Measurements from ENCODE around the gene RPS19. TPM values are rescaled to one million over a fixed set of nuclear protein-coding genes. Genes with fewer than 3 reads are reported as not detected.

The RPS19 gene
- total RNA-seq: 1,704 and 2,675 TPM in 2 replicates

GRCh38 chr19:41859618-41860418, at the start of gene RPS19:
Gene RPS19, plus strand, starts transcription at chr19:41860255. Its CDS starts 520 bp downstream, at chr19:41860775.

GRCh38 chr19:41844601-41845000, 15.5 kb upstream of the RPS19 start, which contains the start of gene LYPD4:
Gene LYPD4, minus strand, starts transcription at chr19:41844683. Its CDS starts 5,398 bp downstream, at chr19:41839285.

GRCh38 chr19:41845001-41845050, 15.2 kb upstream of the RPS19 start, which contains the start of gene DMRTC2:
Gene DMRTC2, plus strand, starts transcription at chr19:41845042. Its CDS starts 2,387 bp downstream, at chr19:41847429.

GRCh38 chr19:41876847-41877832, 17.1 kb downstream of the RPS19 start, which contains the start of gene CD79A:
Gene CD79A, plus strand, starts transcription at chr19:41877279. Its CDS starts 26 bp downstream, at chr19:41877305.

GRCh38 chr19:41882568-41883462, 22.8 kb downstream of the RPS19 start, which contains the start of gene ARHGEF1:
Gene ARHGEF1, plus strand, starts transcription at chr19:41883184. Its CDS starts 4,899 bp downstream, at chr19:41888083.

Other genes starting within 250 kb of the RPS19 start
- gene CEACAM4, start 233.2 kb upstream of the RPS19 start, total RNA-seq: not detected in 2 replicates
- not detected in 2 replicates for gene CEACAM7, start 172.0 kb upstream of the RPS19 start, total RNA-seq
- not detected in 2 replicates for gene CEACAM5, start 151.6 kb upstream of the RPS19 start, total RNA-seq
- gene CEACAM6, start 104.7 kb upstream of the RPS19 start, total RNA-seq: 0.11 and 0.23 TPM in 2 replicates
- gene CEACAM3, start 63.7 kb upstream of the RPS19 start, total RNA-seq: not detected in 2 replicates
- not detected in 2 replicates for gene LYPD4, start 15.6 kb upstream of the RPS19 start, total RNA-seq
- not detected in 2 replicates for gene DMRTC2, start 15.2 kb upstream of the RPS19 start, total RNA-seq
- not detected in 2 replicates for gene CD79A, start 17.0 kb downstream of the RPS19 start, total RNA-seq
- gene ARHGEF1, start 22.9 kb downstream of the RPS19 start, total RNA-seq: 91.3 and 104 TPM in 2 replicates
- not detected in 2 replicates for gene ERFL, start 68.2 kb downstream of the RPS19 start, total RNA-seq
- gene RABAC1, start 99.1 kb downstream of the RPS19 start, total RNA-seq: 177 and 245 TPM in 2 replicates
- 0.04 TPM in 1 of 2 replicates, not detected in the other for gene ATP1A3, start 134.0 kb downstream of the RPS19 start, total RNA-seq
- gene GRIK5, start 210.0 kb downstream of the RPS19 start, total RNA-seq: 0.04 and 0.16 TPM in 2 replicates
- gene ZNF574, start 215.9 kb downstream of the RPS19 start, total RNA-seq: 15.0 and 18.9 TPM in 2 replicates